GM19193 (cell line): ENCODE data around the gene AARSD1.

Experiments
- POLR2A ChIP-seq: IDR thresholded peaks from 4 replicates; pipeline ENCODE4 v1.6.1; 2011; ENCODE audit not compliant: insufficient read depth, insufficient read length; ENCODE audit errors: extremely low read depth

The AARSD1 gene

DNA sequence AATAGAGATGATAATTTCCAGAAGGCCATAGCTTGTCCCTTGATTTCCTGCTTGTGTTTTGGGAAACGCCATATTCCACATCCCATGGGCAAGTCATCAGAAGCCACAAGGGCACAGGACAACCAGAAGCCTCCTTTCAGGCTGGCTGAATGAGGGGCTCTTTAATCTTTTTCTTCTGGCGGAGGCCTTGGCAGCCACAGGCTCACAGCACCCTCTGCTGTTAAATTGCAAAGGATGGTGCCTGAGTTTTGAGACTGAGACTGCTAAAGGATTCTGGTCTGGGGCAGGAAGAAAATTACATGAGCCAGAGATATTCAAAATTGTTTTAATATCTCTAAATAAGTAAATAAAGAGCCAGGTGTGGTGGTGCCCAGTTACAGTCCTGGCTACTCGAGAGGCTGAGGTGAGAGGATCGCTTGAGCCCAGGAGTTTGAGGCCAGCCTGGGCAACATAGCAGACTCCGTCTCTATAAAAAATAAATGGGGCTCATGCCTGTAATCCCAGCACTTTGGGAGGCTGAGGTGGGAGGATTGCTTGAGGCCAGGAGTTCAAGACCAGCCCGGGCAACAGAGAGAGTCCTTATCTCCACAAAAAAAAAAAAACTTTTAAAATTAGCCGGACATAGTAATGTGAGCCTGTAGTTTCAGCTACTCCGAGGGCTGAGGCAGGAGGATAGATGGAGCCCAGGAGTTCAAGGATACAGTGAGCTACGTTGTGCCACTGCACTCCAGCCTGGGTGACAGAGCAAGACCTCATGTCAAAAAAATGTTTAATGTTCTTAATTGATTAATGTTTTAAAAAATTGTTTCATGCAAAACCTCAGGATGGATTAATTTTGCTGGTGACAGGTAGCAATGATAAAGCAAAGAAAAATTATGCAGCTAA, 26.3 kb downstream of the AARSD1 start:
- TF ChIP-seq POLR2A: no peak

- no peak for TF ChIP-seq POLR2A
These were observed 34.8 kb downstream of the AARSD1 start for GRCh38 chr17:42929497-42929844.

GRCh38 chr17:42928714-42929496, 35.3 kb downstream of the AARSD1 start:
- TF ChIP-seq POLR2A: no peak

- TF ChIP-seq POLR2A: no peak
These were observed 39.4 kb downstream of the AARSD1 start for GRCh38 chr17:42924891-42925290.

DNA sequence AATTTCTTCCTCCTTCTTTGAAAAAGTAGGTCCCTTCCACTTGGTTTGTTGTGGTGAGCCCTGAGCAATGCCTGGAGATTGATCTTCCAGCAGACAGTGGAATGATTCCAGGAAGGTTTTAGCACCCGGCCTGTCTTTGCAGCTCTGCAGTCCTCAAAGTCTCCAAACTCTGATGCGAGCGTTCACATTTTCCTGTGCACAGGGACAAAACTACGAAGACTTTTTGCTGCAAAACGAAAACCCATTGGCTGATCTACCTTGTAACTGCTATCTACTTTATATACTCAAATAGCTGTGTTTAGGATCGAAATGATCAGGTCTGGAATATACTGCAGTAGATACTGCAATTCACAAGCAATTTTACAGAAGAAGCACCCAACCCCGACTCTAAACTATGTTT, 42.0 kb downstream of the AARSD1 start:
- no peak for TF ChIP-seq POLR2A

GRCh38 chr17:42920922-42921321, 43.3 kb downstream of the AARSD1 start:
- TF ChIP-seq POLR2A: no peak

- TF ChIP-seq POLR2A: no peak
These were observed 44.0 kb downstream of the AARSD1 start for GRCh38 chr17:42920106-42920900.

DNA sequence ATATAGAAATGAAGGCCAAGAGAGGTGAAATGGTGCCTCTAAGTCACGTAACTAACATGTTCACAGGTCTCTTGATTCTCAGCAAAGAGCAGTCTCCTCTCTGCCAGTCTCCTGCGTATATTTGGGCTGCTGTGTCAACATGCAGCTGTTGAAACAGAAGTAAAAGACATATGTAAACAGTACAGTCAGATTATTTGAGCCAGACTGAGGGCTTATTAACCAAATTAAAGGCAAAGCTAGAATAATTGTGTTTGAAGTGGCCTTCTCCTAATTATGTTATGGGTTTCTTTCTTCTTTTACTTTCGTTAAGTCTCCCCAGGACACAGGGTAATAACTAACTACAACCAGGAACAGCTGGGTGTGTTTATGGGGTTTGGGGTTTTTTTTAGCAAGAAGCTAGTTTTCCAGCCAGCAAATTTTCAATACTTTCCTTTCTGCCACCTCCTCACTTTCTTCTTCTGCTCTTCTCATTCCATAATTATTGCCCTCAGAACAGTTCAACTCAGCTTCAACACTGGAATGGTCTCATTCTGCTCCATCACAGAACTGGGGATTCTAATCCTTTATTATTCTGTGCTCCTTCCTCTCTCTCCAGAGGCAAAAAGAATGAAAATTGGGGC, 45.2 kb downstream of the AARSD1 start:
- no peak for TF ChIP-seq POLR2A

- TF ChIP-seq POLR2A: no peak
These were observed 47.0 kb downstream of the AARSD1 start for GRCh38 chr17:42917236-42917603.

- TF ChIP-seq POLR2A: no peak
These were observed 50.2 kb downstream of the AARSD1 start for GRCh38 chr17:42913981-42914617.

- TF ChIP-seq POLR2A: no peak
These were observed 50.7 kb downstream of the AARSD1 start for GRCh38 chr17:42913522-42913921.

DNA sequence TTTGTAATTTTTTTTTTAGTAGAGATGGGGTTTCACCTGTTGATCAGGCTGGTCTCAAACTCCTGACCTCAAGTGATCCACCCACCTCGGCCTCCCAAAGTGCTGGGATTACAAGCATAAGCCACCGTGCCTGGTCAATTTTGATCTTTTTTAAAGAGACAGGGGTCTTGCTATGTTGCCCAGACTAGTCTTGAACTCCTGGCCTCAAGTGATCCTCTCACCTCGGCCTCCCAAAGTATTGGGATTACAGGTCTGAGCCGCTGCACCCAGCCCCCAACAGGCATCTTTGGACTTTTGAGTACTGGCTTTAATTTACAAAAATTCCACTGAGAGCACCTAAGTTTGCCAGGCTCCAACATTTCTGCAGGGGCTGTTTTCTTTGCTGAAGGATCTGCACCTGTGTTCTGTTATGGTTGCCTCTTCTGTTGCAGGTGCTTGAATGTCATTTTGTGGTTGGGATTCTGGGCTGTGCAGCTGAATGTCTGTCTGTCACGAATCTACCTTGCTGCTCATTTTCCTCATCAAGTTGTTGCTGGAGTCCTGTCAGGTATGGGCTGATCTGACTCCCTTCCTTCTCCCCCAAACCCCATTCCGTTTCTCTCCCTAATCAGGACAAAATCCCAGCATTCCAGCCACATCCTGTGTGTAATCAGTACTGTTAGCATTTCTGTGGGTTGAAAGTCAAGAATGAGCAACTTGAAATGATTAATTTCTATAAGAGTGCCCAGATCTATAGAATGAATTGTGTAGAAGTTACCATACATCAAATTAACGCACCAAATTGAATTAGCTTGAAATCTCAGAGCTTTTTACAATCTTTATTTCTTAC, 55.2 kb downstream of the AARSD1 start:
- TF ChIP-seq POLR2A: no peak

DNA sequence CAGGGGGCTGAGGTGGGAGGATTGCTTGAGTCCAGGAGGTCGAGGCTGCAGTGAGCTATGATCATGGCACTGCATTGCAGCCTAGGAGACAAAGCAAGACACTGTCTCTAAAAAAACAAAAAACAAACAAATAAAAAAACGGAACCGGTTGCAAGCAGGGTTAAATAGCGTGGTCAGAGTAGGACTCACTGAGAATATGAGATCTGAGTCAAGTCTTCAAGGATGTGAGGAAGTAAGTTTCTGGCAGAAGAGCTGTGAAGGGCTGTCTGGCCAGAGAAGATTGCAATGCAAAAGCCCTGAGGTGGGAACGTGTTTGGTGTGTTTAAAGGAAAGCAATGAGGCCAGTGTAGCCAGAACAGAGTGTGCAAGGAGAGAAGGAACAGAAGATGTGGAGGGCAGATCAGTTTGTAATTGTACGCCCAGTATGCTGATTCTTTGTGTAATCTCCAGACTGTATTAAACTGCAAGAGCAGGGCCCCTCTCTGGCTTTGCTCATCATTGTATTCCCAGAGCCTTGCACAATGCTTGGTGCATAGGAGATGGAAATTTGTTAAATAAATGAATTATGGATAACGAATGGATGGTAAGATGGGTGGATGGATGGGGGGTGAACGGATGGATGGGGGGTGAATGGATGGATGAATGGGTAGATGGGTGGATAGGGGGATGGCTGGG, 57.3 kb downstream of the AARSD1 start:
- no peak for TF ChIP-seq POLR2A
